OCI-LY7 (cell line): Measurements from ENCODE around the gene PTX4.

Experiments used
- EZH2phosphoT487 ChIP-seq: fragments of 200-600 bp; sonication (generic); IDR thresholded peaks from 2 replicates; pipeline ENCODE4 v1.6.1; 2018; ENCODE audit warnings: low read depth, borderline replicate concordance, mild to moderate bottlenecking, mixed run types, antibody characterized with exemption, low read length, moderate library complexity, mixed read lengths
- TF ChIP-seq, protein P1 (sequence below): fragments of 200-600 bp; sonication (generic); conservative IDR thresholded peaks from 2 replicates; pipeline ENCODE4 v1.5.1; 2014; ENCODE audit warnings: mild to moderate bottlenecking, antibody characterized with exemption, low read length, moderate library complexity, mixed read lengths

DNA sequence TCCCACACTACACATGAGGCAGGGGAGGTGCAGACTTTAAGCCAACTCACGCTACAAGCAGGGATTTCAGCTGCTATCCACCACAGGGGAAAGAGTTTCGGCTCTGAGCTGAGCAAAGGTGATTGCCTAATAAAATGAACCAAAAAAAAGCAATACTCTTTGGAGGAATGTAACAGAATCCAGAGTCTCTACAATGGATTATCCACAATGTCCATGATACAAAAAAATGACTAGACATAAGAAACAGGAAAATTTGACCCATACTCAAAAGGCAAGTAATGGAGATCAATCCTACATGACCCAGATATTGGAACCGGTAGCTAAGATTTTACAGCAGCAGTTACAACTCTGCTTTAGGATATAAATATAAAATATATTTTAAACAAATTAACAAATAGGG, 25.8 kb upstream of the PTX4 start:
- TF ChIP-seq, protein P1, sequence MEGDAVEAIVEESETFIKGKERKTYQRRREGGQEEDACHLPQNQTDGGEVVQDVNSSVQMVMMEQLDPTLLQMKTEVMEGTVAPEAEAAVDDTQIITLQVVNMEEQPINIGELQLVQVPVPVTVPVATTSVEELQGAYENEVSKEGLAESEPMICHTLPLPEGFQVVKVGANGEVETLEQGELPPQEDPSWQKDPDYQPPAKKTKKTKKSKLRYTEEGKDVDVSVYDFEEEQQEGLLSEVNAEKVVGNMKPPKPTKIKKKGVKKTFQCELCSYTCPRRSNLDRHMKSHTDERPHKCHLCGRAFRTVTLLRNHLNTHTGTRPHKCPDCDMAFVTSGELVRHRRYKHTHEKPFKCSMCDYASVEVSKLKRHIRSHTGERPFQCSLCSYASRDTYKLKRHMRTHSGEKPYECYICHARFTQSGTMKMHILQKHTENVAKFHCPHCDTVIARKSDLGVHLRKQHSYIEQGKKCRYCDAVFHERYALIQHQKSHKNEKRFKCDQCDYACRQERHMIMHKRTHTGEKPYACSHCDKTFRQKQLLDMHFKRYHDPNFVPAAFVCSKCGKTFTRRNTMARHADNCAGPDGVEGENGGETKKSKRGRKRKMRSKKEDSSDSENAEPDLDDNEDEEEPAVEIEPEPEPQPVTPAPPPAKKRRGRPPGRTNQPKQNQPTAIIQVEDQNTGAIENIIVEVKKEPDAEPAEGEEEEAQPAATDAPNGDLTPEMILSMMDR = no peak
- TF ChIP-seq EZH2phosphoT487 = no peak
